HepG2 (cell line): ENCODE data around the gene ZNF582. TPM values are rescaled to one million over a fixed set of nuclear protein-coding genes. Genes with fewer than 3 reads are reported as not detected.
A peak's percentile ranks its signal among the peaks of the same experiment; 100 is the strongest.

Experiments used
- DR1 ChIP-seq: sonication (generic); formaldehyde crosslinking; IDR thresholded peaks from 2 replicates; pipeline ENCODE4 v1.8.0; 2021; ENCODE audit warnings: mild to moderate bottlenecking, missing genetic modification reagents, inconsistent platforms
- FOSL2 ChIP-seq: sonication (generic); formaldehyde crosslinking; IDR thresholded peaks from 2 replicates; pipeline ENCODE4 v1.4.0; 2020; ENCODE audit warnings: missing genetic modification reagents
- HDAC2 ChIP-seq: sonication (generic); formaldehyde crosslinking; IDR thresholded peaks from 2 replicates; pipeline ENCODE4 v1.4.0; 2020; ENCODE audit warnings: missing genetic modification reagents
- HDAC6 ChIP-seq: fragments of 200-600 bp; sonication (generic); IDR thresholded peaks from 2 replicates; pipeline ENCODE4 v1.7.0; 2017; ENCODE audit warnings: mild to moderate bottlenecking, antibody characterized with exemption, low read length, low read depth
- HOMEZ ChIP-seq: IDR thresholded peaks from 2 replicates; pipeline ENCODE4 v1.6.1; 2016; ENCODE audit warnings: low read depth
- HOXD1 ChIP-seq: sonication (generic); formaldehyde crosslinking; IDR thresholded peaks from 2 replicates; pipeline ENCODE4 v1.5.0; 2020; ENCODE audit warnings: missing genetic modification reagents
- ISL2 ChIP-seq: sonication (generic); formaldehyde crosslinking; IDR thresholded peaks from 2 replicates; pipeline ENCODE4 v1.5.0; 2020; ENCODE audit warnings: missing genetic modification reagents
- KDM5B ChIP-seq: sonication (generic); formaldehyde crosslinking; IDR thresholded peaks from 2 replicates; pipeline ENCODE4 v1.4.0; 2020; ENCODE audit warnings: missing genetic modification reagents, mild to moderate bottlenecking, borderline replicate concordance
- MAZ ChIP-seq, 2 experiments: sonication (generic) in 1 of 2; formaldehyde crosslinking in 1 of 2; IDR thresholded peaks; 2 replicates each; pipeline versions ENCODE4 v1.5.0 to v1.6.1; 2012 to 2020; ENCODE audit warnings: low read depth in 2 of 2, mild to moderate bottlenecking in 2 of 2, borderline replicate concordance in 1 of 2, improper control_type of control experiment in 1 of 2, low read length in 1 of 2, missing genetic modification reagents in 1 of 2, moderate library complexity in 1 of 2
- MXD3 ChIP-seq: IDR thresholded peaks from 2 replicates; pipeline ENCODE4 v1.6.1; 2016; ENCODE audit warnings: mild to moderate bottlenecking, missing biosample characterization, missing genetic modification reagents
- NKX3-1 ChIP-seq: sonication (generic); formaldehyde crosslinking; IDR thresholded peaks from 2 replicates; pipeline ENCODE4 v1.5.0; 2020; ENCODE audit warnings: missing genetic modification reagents
- PAWR ChIP-seq: sonication (generic); formaldehyde crosslinking; IDR thresholded peaks from 2 replicates; pipeline ENCODE4 v1.4.0; 2020; ENCODE audit warnings: missing genetic modification reagents, mild to moderate bottlenecking, borderline replicate concordance
- POLR2G ChIP-seq: fragments of 200-400 bp; formaldehyde crosslinking; IDR thresholded peaks from 2 replicates; pipeline ENCODE4 v1.6.1; 2018; ENCODE audit warnings: mild to moderate bottlenecking, low read depth, low read length, moderate library complexity
- RCOR2 ChIP-seq: IDR thresholded peaks from 2 replicates; pipeline ENCODE4 v1.6.1; 2016; ENCODE audit warnings: missing biosample characterization, missing genetic modification reagents
- SATB2 ChIP-seq: sonication (generic); formaldehyde crosslinking; IDR thresholded peaks from 2 replicates; pipeline ENCODE4 v1.5.0; 2020; ENCODE audit warnings: missing genetic modification reagents
- THAP11 ChIP-seq: IDR thresholded peaks from 2 replicates; pipeline ENCODE4 v1.6.1; 2016; ENCODE audit warnings: missing biosample characterization, missing genetic modification reagents
- XRCC5 ChIP-seq: fragments of 200-400 bp; formaldehyde crosslinking; optimal IDR thresholded peaks from 2 replicates; pipeline ENCODE3; 2017; ENCODE audit warnings: mild to moderate bottlenecking, low read length
- ZBTB7A ChIP-seq: sonication (generic); formaldehyde crosslinking; IDR thresholded peaks from 2 replicates; pipeline ENCODE4 v1.8.0; 2022; ENCODE audit warnings: mild to moderate bottlenecking, missing genetic modification reagents
- ZFY ChIP-seq: sonication (generic); formaldehyde crosslinking; IDR thresholded peaks from 2 replicates; pipeline ENCODE4 v1.4.0; 2020; ENCODE audit warnings: missing genetic modification reagents
- ZGPAT ChIP-seq: IDR thresholded peaks from 2 replicates; pipeline ENCODE4 v1.6.1; 2016; ENCODE audit warnings: mild to moderate bottlenecking
- ZNF12 ChIP-seq: sonication (generic); formaldehyde crosslinking; IDR thresholded peaks from 2 replicates; pipeline ENCODE4 v1.5.0; 2020; ENCODE audit warnings: missing genetic modification reagents
- ZNF143 ChIP-seq: sonication (generic); formaldehyde crosslinking; IDR thresholded peaks from 2 replicates; pipeline ENCODE4 v1.4.0; 2020; ENCODE audit warnings: missing genetic modification reagents
- ZNF20 ChIP-seq: sonication (generic); formaldehyde crosslinking; IDR thresholded peaks from 2 replicates; pipeline ENCODE4 v1.4.0; 2020; ENCODE audit warnings: mild to moderate bottlenecking, moderate library complexity, missing genetic modification reagents
- ZNF230 ChIP-seq: sonication (generic); formaldehyde crosslinking; IDR thresholded peaks from 2 replicates; pipeline ENCODE4 v1.4.0; 2020; ENCODE audit warnings: mild to moderate bottlenecking, missing genetic modification reagents
- ZNF577 ChIP-seq: sonication (generic); formaldehyde crosslinking; IDR thresholded peaks from 2 replicates; pipeline ENCODE4 v1.4.0; 2020; ENCODE audit warnings: mild to moderate bottlenecking, low read depth, missing genetic modification reagents, borderline replicate concordance
- ZNF580 ChIP-seq: IDR thresholded peaks from 2 replicates; pipeline ENCODE4 v1.6.1; 2016; ENCODE audit warnings: low read depth, borderline replicate concordance
- polyA plus RNA-seq, 8 experiments: library from polyadenylated mRNA; depleted of rRNA in 3 of 8; stranded (reverse) in 7 of 8; unstranded in 1 of 8; fragments of >200 nt; fragmentation: Illumina TruSeq in 4 of 8; extraction: Trizol in 4 of 8; gene quantifications; 2 replicates each; pipeline versions ENCODE4 v1.2.1 to v1.2.3, GENCODE V29; 2011 to 2016; ENCODE audit warnings: low read depth in 4 of 8, missing spikeins in 1 of 8, mixed read lengths in 1 of 8; ENCODE audit not compliant: insufficient read depth in 1 of 8
- total RNA-seq, 5 experiments: library from RNA; depleted of rRNA; stranded (reverse); fragments of >200 nt; fragmentation: Illumina TruSeq; extraction: Trizol; gene quantifications; 2 replicates each; pipeline ENCODE4 v1.2.3, GENCODE V29; 2016; ENCODE audit warnings: low read depth in 1 of 5

The ZNF582 gene
- total and polyA plus RNA-seq, 2 of the 13 experiments (the other 11 are each of a cell fraction or from before 2014, with no cell fraction given): 0.83 to 1.6 TPM

GRCh38 chr19:56393119-56394012 is at the start of gene ZNF582 (continued):
- TF ChIP-seq ISL2 (CRISPR knock-in tag): 0 out of 2 replicates have a peak, but pooled peaks have one; percentile 35
- no peak for TF ChIP-seq MAZ (IDR thresholded peaks at IDR 0.05; ENCODE audit: borderline replicate concordance, low read depth, low read length)
- 0 out of 2 replicates have a peak, but pooled peaks have one; percentile 54 for TF ChIP-seq MAZ (CRISPR knock-in tag; IDR thresholded peaks at IDR 0.05; ENCODE audit: low read depth)
- peak; percentile 92 for TF ChIP-seq ZNF143 (CRISPR knock-in tag)
- peak; percentile 37; the same call in 1 of the 2 replicates for TF ChIP-seq ZNF580
- no peak for TF ChIP-seq NKX3-1 (CRISPR knock-in tag)
- TF ChIP-seq ZNF20 (CRISPR knock-in tag): no peak
- TF ChIP-seq HOXD1 (CRISPR knock-in tag): no peak
- peak; percentile 37; the same call in 1 of the 2 replicates for TF ChIP-seq KDM5B
- TF ChIP-seq HDAC6: no peak
- TF ChIP-seq ZGPAT: peak; percentile 64
- 0 out of 2 replicates have a peak, but pooled peaks have one; percentile 29 for TF ChIP-seq ZNF230 (CRISPR knock-in tag)
- TF ChIP-seq THAP11 (CRISPR knock-in tag): peak; percentile 97
- 0 out of 2 replicates have a peak, but pooled peaks have one; percentile 5 for TF ChIP-seq FOSL2 (CRISPR knock-in tag)
- TF ChIP-seq HDAC2 (CRISPR knock-in tag): peak; percentile 18; the same call in 1 of the 2 replicates
- TF ChIP-seq XRCC5: peak; percentile 42
- TF ChIP-seq PAWR: 0 out of 2 replicates have a peak, but pooled peaks have one; percentile 52
- peak; percentile 79 for TF ChIP-seq ZFY (CRISPR knock-in tag)
- TF ChIP-seq DR1: no peak; the same call in 1 of the 2 replicates
- TF ChIP-seq ZNF577 (CRISPR knock-in tag): no peak
- 0 out of 2 replicates have a peak, but pooled peaks have one; percentile 26 for TF ChIP-seq MXD3
- no peak for TF ChIP-seq RCOR2 (CRISPR knock-in tag)
- TF ChIP-seq ZBTB7A (CRISPR knock-in tag): peak; percentile 74
- TF ChIP-seq POLR2G: peak; percentile 68
- TF ChIP-seq ZNF12 (CRISPR knock-in tag): 0 out of 2 replicates have a peak, but pooled peaks have one; percentile 24
- TF ChIP-seq SATB2 (CRISPR knock-in tag): no peak
- TF ChIP-seq HOMEZ (CRISPR knock-in tag): 0 out of 2 replicates have a peak, but pooled peaks have one; percentile 61
